ENCODE data around the gene DIO3.

GRCh38 chr14:101564819-101565698 lies 3.8 kb downstream of the DIO3 start:
- TF ChIP-seq, protein P1, sequence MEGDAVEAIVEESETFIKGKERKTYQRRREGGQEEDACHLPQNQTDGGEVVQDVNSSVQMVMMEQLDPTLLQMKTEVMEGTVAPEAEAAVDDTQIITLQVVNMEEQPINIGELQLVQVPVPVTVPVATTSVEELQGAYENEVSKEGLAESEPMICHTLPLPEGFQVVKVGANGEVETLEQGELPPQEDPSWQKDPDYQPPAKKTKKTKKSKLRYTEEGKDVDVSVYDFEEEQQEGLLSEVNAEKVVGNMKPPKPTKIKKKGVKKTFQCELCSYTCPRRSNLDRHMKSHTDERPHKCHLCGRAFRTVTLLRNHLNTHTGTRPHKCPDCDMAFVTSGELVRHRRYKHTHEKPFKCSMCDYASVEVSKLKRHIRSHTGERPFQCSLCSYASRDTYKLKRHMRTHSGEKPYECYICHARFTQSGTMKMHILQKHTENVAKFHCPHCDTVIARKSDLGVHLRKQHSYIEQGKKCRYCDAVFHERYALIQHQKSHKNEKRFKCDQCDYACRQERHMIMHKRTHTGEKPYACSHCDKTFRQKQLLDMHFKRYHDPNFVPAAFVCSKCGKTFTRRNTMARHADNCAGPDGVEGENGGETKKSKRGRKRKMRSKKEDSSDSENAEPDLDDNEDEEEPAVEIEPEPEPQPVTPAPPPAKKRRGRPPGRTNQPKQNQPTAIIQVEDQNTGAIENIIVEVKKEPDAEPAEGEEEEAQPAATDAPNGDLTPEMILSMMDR (conservative IDR thresholded peaks at IDR 0.05; ENCODE audit: low read depth, low read length), result no peak
- TF ChIP-seq RAD21 (IDR thresholded peaks at IDR 0.05; ENCODE audit: low read length) (no peak), RFX5 (IDR thresholded peaks at IDR 0.05; ENCODE audit: low read depth, low read length) (no peak)

Data from IMR-90 (cell line).